ENCODE measurements around the gene WWP2. TPM values are rescaled to one million over a fixed set of nuclear protein-coding genes. Genes with fewer than 3 reads are reported as not detected.

WWP2 gene
- total RNA-seq, 2 donors from 2014 or later: 73.2 to 102 TPM

DNA sequence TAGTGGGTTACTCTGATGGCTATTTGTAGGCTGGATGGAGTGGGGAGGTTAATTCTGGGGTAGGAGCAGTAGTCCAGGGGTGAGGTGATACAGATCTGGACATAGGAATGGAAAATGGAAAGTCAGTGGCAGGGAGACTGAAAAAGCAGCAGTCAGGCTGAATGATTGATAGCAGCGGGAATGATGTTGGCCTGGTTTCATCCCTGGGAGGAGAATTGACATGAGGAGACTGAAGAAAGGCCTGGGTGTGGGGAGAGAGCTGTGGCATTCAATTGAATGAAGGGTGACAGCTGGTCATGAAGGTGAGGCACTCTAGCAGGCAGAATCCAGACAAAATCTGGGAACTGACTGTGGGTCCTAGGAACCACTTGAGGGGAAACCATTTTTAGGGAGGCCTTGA, 154.3 kb downstream of the WWP2 start:
- Histone ChIP-seq H3K36me3 (no peaks in the 10 kb centered on the region), H3K27ac (no peak overlapping the region), H3K9ac (ENCODE audit: low read depth in 2 of 2, low read length in 2 of 2) (no peak overlapping the region), H3K4me3 (no peak overlapping the region), H3K27me3 (no peaks in the 10 kb centered on the region), H3K9me3 (no peaks in the 10 kb centered on the region), H3K4me1 (no peaks in the 10 kb centered on the region)
- TF ChIP-seq, protein P1, sequence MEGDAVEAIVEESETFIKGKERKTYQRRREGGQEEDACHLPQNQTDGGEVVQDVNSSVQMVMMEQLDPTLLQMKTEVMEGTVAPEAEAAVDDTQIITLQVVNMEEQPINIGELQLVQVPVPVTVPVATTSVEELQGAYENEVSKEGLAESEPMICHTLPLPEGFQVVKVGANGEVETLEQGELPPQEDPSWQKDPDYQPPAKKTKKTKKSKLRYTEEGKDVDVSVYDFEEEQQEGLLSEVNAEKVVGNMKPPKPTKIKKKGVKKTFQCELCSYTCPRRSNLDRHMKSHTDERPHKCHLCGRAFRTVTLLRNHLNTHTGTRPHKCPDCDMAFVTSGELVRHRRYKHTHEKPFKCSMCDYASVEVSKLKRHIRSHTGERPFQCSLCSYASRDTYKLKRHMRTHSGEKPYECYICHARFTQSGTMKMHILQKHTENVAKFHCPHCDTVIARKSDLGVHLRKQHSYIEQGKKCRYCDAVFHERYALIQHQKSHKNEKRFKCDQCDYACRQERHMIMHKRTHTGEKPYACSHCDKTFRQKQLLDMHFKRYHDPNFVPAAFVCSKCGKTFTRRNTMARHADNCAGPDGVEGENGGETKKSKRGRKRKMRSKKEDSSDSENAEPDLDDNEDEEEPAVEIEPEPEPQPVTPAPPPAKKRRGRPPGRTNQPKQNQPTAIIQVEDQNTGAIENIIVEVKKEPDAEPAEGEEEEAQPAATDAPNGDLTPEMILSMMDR (IDR thresholded peaks at IDR 0.05): no peak
- intact Hi-C loops (cut with DNase I): no loop called here
- DNase-seq: no peak

DNA sequence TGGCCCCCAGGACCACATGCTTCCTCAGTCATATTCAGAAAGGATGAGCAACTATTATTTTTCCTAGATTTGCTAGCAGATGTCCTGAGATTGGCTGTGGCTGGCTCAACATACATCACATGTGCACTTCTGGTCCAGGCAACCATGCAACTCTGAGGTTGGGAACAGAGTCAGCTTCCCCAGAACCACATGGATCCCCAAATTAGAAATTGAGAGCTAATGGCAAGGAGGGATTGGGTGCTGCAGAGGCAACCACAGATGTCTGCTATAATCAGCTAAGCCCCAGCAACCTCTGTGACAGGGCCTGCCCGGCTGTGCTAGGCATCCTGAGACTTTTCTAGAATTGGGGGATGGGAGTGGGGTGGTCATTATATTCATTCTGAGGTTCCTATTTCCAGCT, 155.2 kb downstream of the WWP2 start:
- Histone ChIP-seq H3K4me1 (no peaks in the 10 kb centered on the region), H3K27ac (no peak overlapping the region), H3K36me3 (no peaks in the 10 kb centered on the region), H3K9ac (ENCODE audit: low read depth in 2 of 2, low read length in 2 of 2) (no peak overlapping the region), H3K9me3 (no peaks in the 10 kb centered on the region), H3K27me3 (no peaks in the 10 kb centered on the region), H3K4me3 (no peak overlapping the region)
- TF ChIP-seq, protein P1 (IDR thresholded peaks at IDR 0.05): no peak
- intact Hi-C loops (cut with DNase I): no loop called here
- no peak for DNase-seq

DNA sequence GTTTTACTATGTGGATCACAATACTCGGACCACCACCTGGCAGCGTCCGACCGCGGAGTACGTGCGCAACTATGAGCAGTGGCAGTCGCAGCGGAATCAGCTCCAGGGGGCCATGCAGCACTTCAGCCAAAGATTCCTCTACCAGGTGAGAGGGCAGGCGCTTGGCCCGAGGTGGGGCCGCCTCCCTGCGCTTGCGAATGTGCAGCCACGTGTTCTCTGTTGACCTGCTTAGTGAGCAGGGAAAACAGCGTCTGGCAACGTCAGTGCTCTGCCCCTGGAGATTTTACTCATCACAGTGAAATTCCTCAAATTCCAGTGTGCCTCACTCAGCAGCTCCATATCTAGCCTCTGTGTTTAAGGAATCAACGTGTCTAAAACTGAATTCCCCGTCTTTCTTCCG, 155.6 kb downstream of the WWP2 start:
- intact Hi-C loops (cut with DNase I): no loop called here
- Histone ChIP-seq H3K27me3 (no peaks in the 10 kb centered on the region), H3K9ac (ENCODE audit: low read depth in 2 of 2, low read length in 2 of 2) (no peak overlapping the region), H3K36me3 (no peaks in the 10 kb centered on the region), H3K9me3 (no peaks in the 10 kb centered on the region), H3K4me3 (no peak overlapping the region), H3K4me1 (no peaks in the 10 kb centered on the region), H3K27ac (no peak overlapping the region)
- TF ChIP-seq, protein P1 (IDR thresholded peaks at IDR 0.05): no peak
- no peak for DNase-seq

DNA sequence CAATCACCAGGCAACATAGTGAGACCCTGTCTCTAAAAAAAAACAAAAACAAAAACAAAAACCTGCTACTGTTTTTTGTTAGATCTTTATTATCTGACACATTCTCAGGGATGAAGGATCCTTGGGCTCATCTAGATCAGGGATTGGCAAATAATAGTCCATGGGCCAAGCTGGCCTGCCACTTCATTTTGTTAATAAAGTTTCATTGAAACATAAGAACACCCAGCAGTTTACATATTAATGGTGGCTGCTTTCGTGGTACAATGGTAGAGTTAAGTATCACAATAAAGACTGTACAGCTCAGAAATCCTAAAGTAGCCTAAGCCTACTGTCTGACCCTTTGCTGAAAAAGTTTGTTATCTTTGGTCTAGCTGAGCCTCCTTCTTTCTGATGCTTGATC, 156.1 kb downstream of the WWP2 start:
- no peaks in the 10 kb centered on the region for H3K4me1 ChIP-seq
- TF ChIP-seq, protein P1 (IDR thresholded peaks at IDR 0.05): no peak
- H3K4me3 ChIP-seq: no peak overlapping the region
- no peak overlapping the region for H3K9ac ChIP-seq (ENCODE audit: low read depth in 2 of 2, low read length in 2 of 2)
- no peaks in the 10 kb centered on the region for H3K9me3 ChIP-seq
- intact Hi-C loops (cut with DNase I): no loop called here
- H3K27me3 ChIP-seq: no peaks in the 10 kb centered on the region
- no peak overlapping the region for H3K27ac ChIP-seq
- DNase-seq: no peak
- no peaks in the 10 kb centered on the region for H3K36me3 ChIP-seq

DNA sequence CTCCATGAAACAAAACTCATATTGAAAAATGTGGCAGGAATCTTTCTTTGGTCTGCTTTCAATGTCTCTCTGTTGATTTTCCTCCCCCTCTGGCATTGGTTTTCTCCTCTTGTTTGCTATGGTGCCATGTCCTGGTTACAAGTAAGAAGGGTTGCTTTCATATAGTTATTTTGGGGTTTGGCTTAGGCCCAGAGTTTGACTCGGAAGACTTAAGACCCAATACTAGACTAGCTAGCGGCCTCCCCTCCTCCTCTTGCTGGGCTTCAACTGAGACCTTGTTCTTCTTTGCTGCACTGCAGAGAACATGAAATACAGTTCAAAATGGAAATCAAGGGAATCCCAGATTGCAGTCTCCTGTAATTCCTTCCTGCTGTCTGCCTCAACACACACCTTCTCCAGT, 159.0 kb downstream of the WWP2 start:
- TF ChIP-seq, protein P1 (IDR thresholded peaks at IDR 0.05): no peak
- Histone ChIP-seq H3K4me1 (no peaks in the 10 kb centered on the region), H3K4me3 (no peak overlapping the region), H3K27ac (no peak overlapping the region), H3K9ac (ENCODE audit: low read depth in 2 of 2, low read length in 2 of 2) (no peak overlapping the region), H3K27me3 (no peaks in the 10 kb centered on the region), H3K9me3 (no peaks in the 10 kb centered on the region), H3K36me3 (no peaks in the 10 kb centered on the region)
- intact Hi-C loops (cut with DNase I): no loop called here
- DNase-seq: no peak

DNA sequence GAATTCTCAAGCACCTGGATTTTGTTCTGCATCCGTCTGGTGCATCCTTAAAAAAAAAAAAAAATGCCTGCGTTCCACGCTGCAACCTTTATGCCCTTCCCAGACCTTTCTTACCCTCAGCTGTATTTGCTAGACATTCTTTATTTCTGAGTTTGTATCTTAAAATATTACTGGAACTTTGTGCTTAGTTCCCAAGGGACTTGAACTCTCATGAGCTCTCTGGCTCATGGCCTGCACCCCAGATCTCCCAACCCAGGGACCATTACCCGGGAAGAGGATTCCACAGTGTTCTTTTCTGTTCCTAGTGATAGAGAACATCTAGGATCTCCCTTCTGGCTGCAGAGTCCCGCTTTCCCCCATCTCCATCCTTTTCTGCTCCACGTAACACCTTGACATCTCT, 160.1 kb downstream of the WWP2 start:
- no peaks in the 10 kb centered on the region for H3K4me1 ChIP-seq
- TF ChIP-seq, protein P1 (IDR thresholded peaks at IDR 0.05): no peak
- no peaks in the 10 kb centered on the region for H3K9me3 ChIP-seq
- H3K4me3 ChIP-seq: no peak overlapping the region
- no peak for DNase-seq
- H3K27me3 ChIP-seq: no peaks in the 10 kb centered on the region
- no peak overlapping the region for H3K9ac ChIP-seq (ENCODE audit: low read depth in 2 of 2, low read length in 2 of 2)
- H3K27ac ChIP-seq: no peak overlapping the region
- H3K36me3 ChIP-seq: no peaks in the 10 kb centered on the region
- intact Hi-C loops (cut with DNase I): no loop called here
